WTC11 (cell line): ENCODE measurements around the gene EEF2K.

Source experiments
- ATF1 ChIP-seq: sonication (generic); formaldehyde crosslinking; IDR thresholded peaks from 2 replicates; pipeline ENCODE4 v1.8.1; 2023; ENCODE audit warnings: mild to moderate bottlenecking, moderate library complexity, missing genetic modification reagents
- ATF6 ChIP-seq: sonication (generic); formaldehyde crosslinking; IDR thresholded peaks from 2 replicates; pipeline ENCODE4 v1.8.1; 2023; ENCODE audit warnings: mild to moderate bottlenecking, missing genetic modification reagents
- CTCF ChIP-seq: fragments of 200-600 bp; IDR thresholded peaks from 2 replicates; pipeline ENCODE4 v1.8.0; 2022; ENCODE audit warnings: antibody characterized with exemption
- ERG ChIP-seq: fragments of 250-450 bp; sonication (Bioruptor Pico); IDR thresholded peaks from 2 replicates; pipeline ENCODE4 v1.8.0; 2021; ENCODE audit warnings: mild to moderate bottlenecking
- FOXK1 ChIP-seq: sonication (generic); formaldehyde crosslinking; IDR thresholded peaks from 2 replicates; pipeline ENCODE4 v1.8.0; 2022; ENCODE audit warnings: mild to moderate bottlenecking, moderate library complexity, missing genetic modification reagents
- IRF2 ChIP-seq: sonication (generic); formaldehyde crosslinking; IDR thresholded peaks from 2 replicates; pipeline ENCODE4 v1.8.0; 2022; ENCODE audit warnings: low read depth, missing genetic modification reagents, borderline replicate concordance
- MAX ChIP-seq: sonication (generic); formaldehyde crosslinking; IDR thresholded peaks from 2 replicates; pipeline ENCODE4 v1.8.0; 2022; ENCODE audit warnings: mild to moderate bottlenecking, missing genetic modification reagents
- NR2C2 ChIP-seq: sonication (generic); formaldehyde crosslinking; IDR thresholded peaks from 2 replicates; pipeline ENCODE4 v1.8.0; 2022; ENCODE audit warnings: mild to moderate bottlenecking, missing genetic modification reagents
- PRDM15 ChIP-seq: sonication (generic); formaldehyde crosslinking; IDR thresholded peaks from 2 replicates; pipeline ENCODE4 v1.8.0; 2022; ENCODE audit warnings: missing genetic modification reagents
- PREB ChIP-seq: sonication (generic); formaldehyde crosslinking; IDR thresholded peaks from 2 replicates; pipeline ENCODE4 v1.8.1; 2022; ENCODE audit warnings: mild to moderate bottlenecking, missing genetic modification reagents, moderate library complexity, borderline replicate concordance
- TP53 ChIP-seq: sonication (generic); formaldehyde crosslinking; IDR thresholded peaks from 2 replicates; pipeline ENCODE4 v1.8.1; 2023; ENCODE audit warnings: mild to moderate bottlenecking, missing genetic modification reagents

GRCh38 chr16:22217890-22218730, 12.0 kb downstream of the EEF2K start:
- TF ChIP-seq PREB (CRISPR knock-in tag) (no peak), CTCF (no peak), FOXK1 (CRISPR knock-in tag) (no peak), TP53 (no peak), MAX (CRISPR knock-in tag) (no peak), PRDM15 (CRISPR knock-in tag) (no peak), ATF6 (no peak), ERG (CRISPR knock-in tag) (no peak), IRF2 (CRISPR knock-in tag) (no peak), NR2C2 (CRISPR knock-in tag) (no peak), ATF1 (CRISPR knock-in tag) (no peak)
